Bronchial epithelial cell (primary cell): ENCODE data around the gene PLIN4. TPM values are rescaled to one million over a fixed set of nuclear protein-coding genes. Genes with fewer than 3 reads are reported as not detected.

Experiments
- DNase-seq: peaks from one replicate; pipeline ENCODE4 v3.0.0-alpha.2; 2010; ENCODE audit warnings: low read depth
- FAIRE-seq: peaks from 2 replicates; lab custom pipeline; 2011; peaks lifted over from hg19 to GRCh38; lab: Jason Lieb, UNC
- H3K27me3 ChIP-seq: 2 replicates; pipeline ENCODE4 v1.5.1; 2011; ENCODE audit warnings: low read length; ENCODE audit not compliant: control insufficient read depth, insufficient read depth
- H3K36me3 ChIP-seq: 2 replicates; pipeline ENCODE4 v1.5.1; 2011; ENCODE audit warnings: low read length; ENCODE audit not compliant: control insufficient read depth, insufficient read depth
- H3K4me3 ChIP-seq: 2 replicates; pipeline ENCODE4 v1.5.1; 2011; ENCODE audit warnings: mild to moderate bottlenecking, low read depth, low read length, control low read depth
- CTCF ChIP-seq: IDR thresholded peaks from 2 replicates; pipeline ENCODE4 v1.5.1; 2011; ENCODE audit warnings: mild to moderate bottlenecking, moderate library complexity, low read length, control low read depth, inconsistent platforms; ENCODE audit not compliant: insufficient read depth, severe bottlenecking
- total RNA-seq: library from RNA; depleted of rRNA; stranded (reverse); fragments of >200 nt; gene quantifications from 2 replicates; pipeline ENCODE4 v1.2.1, GENCODE V29; 2014

Gene PLIN4
- total RNA-seq, 1 donor from 2014 or later, result 4.7 TPM

- Histone ChIP-seq H3K4me3 (no peak overlapping the region), H3K27me3 (no peaks in the 10 kb centered on the region), H3K36me3 (peaks cover 24% of the 10 kb centered on the region)
- TF ChIP-seq CTCF, result no peak
- no peak for FAIRE-seq
- DNase-seq, result no peak
These were observed 19.6 kb downstream of the PLIN4 start for GRCh38 chr19:4498694-4499093.

DNA sequence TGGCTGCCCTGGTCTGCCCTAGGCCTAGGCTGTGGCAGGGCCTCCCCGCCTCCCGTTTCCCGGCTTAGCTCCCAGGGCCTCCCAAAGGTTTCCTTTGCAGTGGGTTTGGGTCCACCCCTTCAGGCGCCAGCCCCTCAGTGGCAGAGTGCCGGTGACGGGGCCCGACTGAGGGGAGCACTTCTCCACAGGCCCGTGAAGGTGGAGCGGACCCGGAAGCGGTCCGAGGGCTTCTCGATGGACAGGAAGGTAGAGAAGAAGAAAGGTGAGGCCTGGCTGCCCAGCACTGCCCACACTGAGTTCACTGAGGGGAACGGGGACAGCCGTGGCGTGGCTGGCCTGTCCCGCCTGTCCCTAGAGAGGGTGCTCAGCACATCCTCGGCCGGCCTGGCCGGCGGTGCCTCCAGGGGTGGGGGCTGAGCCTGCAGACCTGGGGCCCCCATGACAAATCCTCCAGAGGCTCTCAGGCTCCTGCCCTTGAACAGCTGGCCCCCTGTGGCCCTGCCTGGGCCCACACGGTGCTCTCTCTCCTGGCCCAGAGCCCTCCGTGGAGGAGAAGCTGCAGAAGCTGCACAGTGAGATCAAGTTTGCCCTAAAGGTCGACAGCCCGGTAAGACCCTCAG lies 20.4 kb downstream of the PLIN4 start:
- H3K27me3 ChIP-seq, result no peaks in the 10 kb centered on the region
- peaks cover 25% of the 10 kb centered on the region for H3K36me3 ChIP-seq
- FAIRE-seq, result no peak
- no peak for TF ChIP-seq CTCF
- H3K4me3 ChIP-seq, result no peak overlapping the region
- DNase-seq, result no peak

DNA sequence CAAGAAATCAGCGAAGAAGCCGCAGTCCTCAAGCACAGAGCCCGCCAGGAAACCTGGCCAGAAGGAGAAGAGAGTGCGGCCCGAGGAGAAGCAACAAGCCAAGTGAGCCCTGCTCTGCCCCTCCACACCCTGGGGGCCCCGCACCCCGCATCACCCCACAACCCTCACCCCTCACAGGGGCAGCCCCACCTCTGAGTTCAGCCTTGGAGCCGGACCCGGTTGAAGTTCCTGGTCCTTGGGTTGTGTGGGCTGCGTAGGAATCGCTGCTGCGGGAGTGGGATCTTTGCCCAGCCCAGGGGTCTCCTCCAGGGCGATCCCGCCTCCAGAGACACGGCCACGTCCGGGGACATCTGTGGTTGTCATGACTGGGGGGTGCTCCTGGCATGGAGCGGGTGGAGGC lies 22.0 kb downstream of the PLIN4 start:
- Histone ChIP-seq H3K27me3 (no peaks in the 10 kb centered on the region), H3K4me3 (no peak overlapping the region), H3K36me3 (peaks cover 22% of the 10 kb centered on the region)
- DNase-seq (no peak), FAIRE-seq (no peak)
- no peak for TF ChIP-seq CTCF

GRCh38 chr19:4495471-4495870 lies 22.8 kb downstream of the PLIN4 start:
- Histone ChIP-seq H3K36me3 (peaks cover 23% of the 10 kb centered on the region), H3K27me3 (no peaks in the 10 kb centered on the region), H3K4me3 (no peak overlapping the region)
- peak; percentile 35 for DNase-seq
- TF ChIP-seq CTCF, result peak; percentile 70
- no peak for FAIRE-seq

GRCh38 chr19:4494691-4495064 lies 23.6 kb downstream of the PLIN4 start:
- no peak for TF ChIP-seq CTCF
- DNase-seq (no peak), FAIRE-seq (no peak)
- H3K27me3 ChIP-seq, result no peaks in the 10 kb centered on the region
- H3K36me3 ChIP-seq, result peaks cover 26% of the 10 kb centered on the region
- H3K4me3 ChIP-seq, result no peak overlapping the region

GRCh38 chr19:4493929-4494690 lies 24.2 kb downstream of the PLIN4 start:
- Histone ChIP-seq H3K27me3 (no peaks in the 10 kb centered on the region), H3K36me3 (peaks cover 25% of the 10 kb centered on the region), H3K4me3 (no peak overlapping the region)
- DNase-seq (no peak), FAIRE-seq (no peak)
- no peak for TF ChIP-seq CTCF
